Measurements from ENCODE around the gene SSPN. TPM values are rescaled to one million over a fixed set of nuclear protein-coding genes. Genes with fewer than 3 reads are reported as not detected.

The SSPN gene
- total RNA-seq, 4 donors from 2014 or later = 0.99 to 11.3 (median 3.1) TPM

GRCh38 chr12:26172946-26173552 is 22.3 kb upstream of the SSPN start:
- DNase-seq = no peak
- TF ChIP-seq CTCF (IDR thresholded peaks at IDR 0.05) (no peak), POLR2A (IDR thresholded peaks at IDR 0.05) (no peak)
- Histone ChIP-seq H3K27ac (no peak overlapping the region), H3K27me3 (peaks cover 0 to 4% (median 0%) of the 10 kb centered on the region in 4 donors), H3K36me3 (no peaks in the 10 kb centered on the region), H3K9me3 (no peaks in the 10 kb centered on the region), H3K4me3 (no peak overlapping the region), H3K4me1 (no peaks in the 10 kb centered on the region)
- 58 to 62% methylated on average over 4 of the region's 4 CpGs for WGBS, 2 donors
- intact Hi-C loops (cut with DNase I) = no loop called here

DNA sequence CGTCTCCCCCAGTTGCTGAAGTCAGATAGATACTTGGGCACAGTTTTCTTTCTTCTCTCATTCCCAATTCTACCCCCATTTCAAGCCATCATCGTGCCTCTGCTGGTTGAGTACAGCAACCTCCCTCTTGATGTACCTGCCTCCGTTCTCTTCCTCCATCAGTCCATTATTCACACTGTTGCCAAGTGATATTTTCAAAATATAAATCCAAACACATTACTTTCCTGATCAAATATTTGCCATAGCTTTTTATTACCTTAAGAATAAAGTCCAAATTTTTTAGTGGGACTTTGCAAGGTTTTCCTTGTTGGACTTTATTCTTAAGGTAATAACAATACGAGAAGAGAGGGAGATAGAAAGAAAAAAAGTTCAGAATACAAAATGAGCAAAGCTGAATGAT is 18.6 kb upstream of the SSPN start:
- H3K27me3 ChIP-seq = peaks cover 0 to 12% (median 0%) of the 10 kb centered on the region in 4 donors
- TF ChIP-seq CTCF (IDR thresholded peaks at IDR 0.05) = no peak
- TF ChIP-seq POLR2A (IDR thresholded peaks at IDR 0.05) = no peak
- no peak for DNase-seq
- H3K4me1 ChIP-seq = no peaks in the 10 kb centered on the region
- H3K9me3 ChIP-seq = no peaks in the 10 kb centered on the region
- intact Hi-C loops (cut with DNase I) = no loop called here
- no peak overlapping the region for H3K4me3 ChIP-seq
- H3K27ac ChIP-seq = no peak overlapping the region
- 83 to 84% methylated on average over 4 of the region's 4 CpGs for WGBS, 2 donors
- H3K36me3 ChIP-seq = no peaks in the 10 kb centered on the region

DNA sequence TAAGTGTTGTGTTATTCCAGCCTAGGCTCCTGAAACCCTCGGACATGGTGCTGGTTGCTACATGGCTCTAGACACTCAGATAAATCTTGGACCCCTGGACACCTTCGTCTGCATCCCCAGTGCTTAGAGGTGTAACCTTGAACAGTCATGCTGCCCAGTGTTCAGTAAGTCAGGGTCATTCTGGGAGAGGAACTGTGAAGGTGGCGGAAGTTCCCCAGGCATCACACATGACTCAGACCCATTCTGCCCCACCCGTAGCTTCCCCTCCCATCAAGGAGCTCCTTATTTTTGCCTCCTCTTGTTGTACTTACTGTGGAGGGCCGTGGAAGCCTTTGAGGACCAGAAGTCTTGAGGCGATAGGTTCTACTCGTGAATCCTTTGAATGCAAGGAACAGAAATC is 18.1 kb upstream of the SSPN start:
- Histone ChIP-seq H3K36me3 (no peaks in the 10 kb centered on the region), H3K27ac (no peak overlapping the region), H3K27me3 (peaks cover 0 to 12% (median 0%) of the 10 kb centered on the region in 4 donors), H3K4me1 (no peaks in the 10 kb centered on the region), H3K9me3 (no peaks in the 10 kb centered on the region), H3K4me3 (no peak overlapping the region)
- intact Hi-C loops (cut with DNase I) = no loop called here
- 54 to 84% methylated on average over 3 to 7 of the region's 7 CpGs for WGBS, 2 donors
- no peak for TF ChIP-seq CTCF (IDR thresholded peaks at IDR 0.05)
- TF ChIP-seq POLR2A (IDR thresholded peaks at IDR 0.05) = no peak
- DNase-seq = no peak

DNA sequence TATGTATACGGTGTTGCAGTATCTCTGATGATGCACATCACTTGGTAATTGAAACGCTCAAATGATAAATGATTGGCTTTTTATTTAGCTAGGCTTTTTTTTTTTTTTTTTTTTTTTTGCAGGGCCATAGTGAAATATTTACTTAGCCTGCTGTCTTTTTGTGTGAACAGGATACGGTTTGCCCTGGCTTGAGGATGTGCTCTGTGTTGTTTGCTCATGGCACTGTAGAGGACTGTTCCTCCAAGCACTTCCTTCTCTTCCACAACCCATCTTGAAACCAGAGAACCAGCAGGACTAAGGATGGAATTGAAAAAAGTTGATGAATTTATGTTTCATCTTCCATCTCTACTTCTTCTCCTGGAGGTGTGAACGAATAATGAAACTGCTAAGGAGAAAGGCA is 15.5 kb upstream of the SSPN start:
- intact Hi-C loops (cut with DNase I) = no loop called here
- no peak for DNase-seq
- no peak overlapping the region for H3K27ac ChIP-seq
- H3K36me3 ChIP-seq = no peaks in the 10 kb centered on the region
- H3K9me3 ChIP-seq = no peaks in the 10 kb centered on the region
- H3K27me3 ChIP-seq = peaks cover 0 to 16% (median 0%) of the 10 kb centered on the region in 4 donors
- no peaks in the 10 kb centered on the region for H3K4me1 ChIP-seq
- no peak overlapping the region for H3K4me3 ChIP-seq
- TF ChIP-seq POLR2A (IDR thresholded peaks at IDR 0.05) (no peak), CTCF (IDR thresholded peaks at IDR 0.05) (no peak)
- WGBS, 2 donors = 47 to 67% methylated on average over 3 to 4 of the region's 4 CpGs

GRCh38 chr12:26182377-26182776 is 13.0 kb upstream of the SSPN start:
- no peak for DNase-seq
- 76 to 85% methylated on average over 2 of the region's 2 CpGs for WGBS, 2 donors
- peaks cover 0 to 16% (median 0%) of the 10 kb centered on the region in 4 donors for H3K27me3 ChIP-seq
- no peak overlapping the region for H3K27ac ChIP-seq
- TF ChIP-seq POLR2A (IDR thresholded peaks at IDR 0.05) (no peak), CTCF (IDR thresholded peaks at IDR 0.05) (no peak)
- H3K4me3 ChIP-seq = no peak overlapping the region
- H3K36me3 ChIP-seq = no peaks in the 10 kb centered on the region
- intact Hi-C loops (cut with DNase I) = no loop called here
- no peaks in the 10 kb centered on the region for H3K9me3 ChIP-seq
- H3K4me1 ChIP-seq = peaks cover 0 to 22% (median 0%) of the 10 kb centered on the region in 3 donors

Data from esophagus squamous epithelium (tissue), 5 donors.